ENCODE results near the gene TRIML1.

DNA sequence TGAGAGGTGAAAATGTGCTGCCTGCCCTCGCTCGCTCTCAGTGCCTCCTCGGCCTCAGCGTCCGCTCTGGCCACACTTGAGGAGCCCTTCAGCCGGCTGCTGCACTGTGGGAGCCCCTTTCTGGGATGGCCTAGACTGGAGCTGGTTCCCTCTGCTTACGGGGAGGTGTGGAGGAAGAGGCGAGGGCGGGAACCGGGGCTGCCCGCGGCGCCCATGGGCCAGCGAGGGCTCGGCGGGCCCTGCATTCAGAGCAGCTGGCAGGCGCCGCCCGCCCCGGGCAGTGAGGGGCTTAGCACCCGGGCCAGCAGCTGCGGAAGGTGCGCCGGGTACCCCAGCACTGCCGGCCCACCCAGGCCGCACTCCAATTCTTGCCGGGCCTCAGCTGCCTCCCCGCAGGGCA is 39.6 kb downstream of the TRIML1 start:
- TF ChIP-seq, protein P1, sequence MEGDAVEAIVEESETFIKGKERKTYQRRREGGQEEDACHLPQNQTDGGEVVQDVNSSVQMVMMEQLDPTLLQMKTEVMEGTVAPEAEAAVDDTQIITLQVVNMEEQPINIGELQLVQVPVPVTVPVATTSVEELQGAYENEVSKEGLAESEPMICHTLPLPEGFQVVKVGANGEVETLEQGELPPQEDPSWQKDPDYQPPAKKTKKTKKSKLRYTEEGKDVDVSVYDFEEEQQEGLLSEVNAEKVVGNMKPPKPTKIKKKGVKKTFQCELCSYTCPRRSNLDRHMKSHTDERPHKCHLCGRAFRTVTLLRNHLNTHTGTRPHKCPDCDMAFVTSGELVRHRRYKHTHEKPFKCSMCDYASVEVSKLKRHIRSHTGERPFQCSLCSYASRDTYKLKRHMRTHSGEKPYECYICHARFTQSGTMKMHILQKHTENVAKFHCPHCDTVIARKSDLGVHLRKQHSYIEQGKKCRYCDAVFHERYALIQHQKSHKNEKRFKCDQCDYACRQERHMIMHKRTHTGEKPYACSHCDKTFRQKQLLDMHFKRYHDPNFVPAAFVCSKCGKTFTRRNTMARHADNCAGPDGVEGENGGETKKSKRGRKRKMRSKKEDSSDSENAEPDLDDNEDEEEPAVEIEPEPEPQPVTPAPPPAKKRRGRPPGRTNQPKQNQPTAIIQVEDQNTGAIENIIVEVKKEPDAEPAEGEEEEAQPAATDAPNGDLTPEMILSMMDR (IDR thresholded peaks at IDR 0.05), result no peak
- TF ChIP-seq POLR2A (IDR thresholded peaks at IDR 0.05; ENCODE audit: low read depth) (no peak), EP300 (IDR thresholded peaks at IDR 0.05) (no peak)
